ENCODE results near the gene ADGRG3.

GRCh38 chr16:57722651-57723050, 54.5 kb downstream of the ADGRG3 start:
- no peak for TF ChIP-seq CTCF (IDR thresholded peaks at IDR 0.05)
- no peak for TF ChIP-seq EZH2 (IDR thresholded peaks at IDR 0.05)
